K562 (cell line): ENCODE data around the gene PNISR. TPM values are rescaled to one million over a fixed set of nuclear protein-coding genes. Genes with fewer than 3 reads are reported as not detected.

Experiments
- ARID2 ChIP-seq: fragments of 450-650 bp; IDR thresholded peaks from 2 replicates; pipeline ENCODE4 v1.6.1; 2017; ENCODE audit warnings: antibody characterized with exemption, mild to moderate bottlenecking
- BACH1 ChIP-seq: fragments of 200-800 bp; sonication (Bioruptor generic); IDR thresholded peaks from 2 replicates; pipeline ENCODE4 v1.6.1; 2016; ENCODE audit warnings: missing genetic modification characterization, missing compliant biosample characterization
- CBFB ChIP-seq: sonication (generic); formaldehyde crosslinking; IDR thresholded peaks from 2 replicates; pipeline ENCODE4 v1.4.0; 2020; ENCODE audit warnings: mild to moderate bottlenecking, missing genetic modification reagents
- ETV1 ChIP-seq: fragments of 450-650 bp; conservative IDR thresholded peaks from 2 replicates; pipeline ENCODE4 v1.6.1; 2016; ENCODE audit warnings: missing genetic modification characterization, control low read depth, low read depth, missing compliant biosample characterization
- HOMEZ ChIP-seq: fragments of 250-450 bp; sonication (Bioruptor Pico); IDR thresholded peaks from 2 replicates; pipeline ENCODE4 v1.4.0; 2020; ENCODE audit warnings: mild to moderate bottlenecking, moderate library complexity
- KLF16 ChIP-seq: IDR thresholded peaks from 2 replicates; pipeline ENCODE4 v1.6.1; 2016; ENCODE audit warnings: antibody characterized with exemption
- NCOA6 ChIP-seq: fragments of 450-650 bp; IDR thresholded peaks from 2 replicates; pipeline ENCODE4 v1.6.1; 2017; ENCODE audit warnings: mild to moderate bottlenecking
- PHB2 ChIP-seq: fragments of 450-650 bp; IDR thresholded peaks from 2 replicates; pipeline ENCODE4 v1.6.1; 2017; ENCODE audit warnings: low read depth
- REST ChIP-seq, 2 experiments: fragments of 450-650 bp; formaldehyde crosslinking in 1 of 2; IDR thresholded peaks; 2 replicates each; pipeline versions ENCODE4 v1.4.0 to v1.6.1; 2014 to 2020; ENCODE audit warnings: mild to moderate bottlenecking in 2 of 2, borderline replicate concordance in 1 of 2, low read depth in 1 of 2
- SFPQ ChIP-seq: fragments of 200-400 bp; formaldehyde crosslinking; IDR thresholded peaks from 2 replicates; pipeline ENCODE4 v1.6.1; 2017; ENCODE audit warnings: mild to moderate bottlenecking, low read depth, low read length, moderate library complexity
- SNAPC5 ChIP-seq: fragments of 250-450 bp; sonication (Bioruptor Pico); IDR thresholded peaks from 2 replicates; pipeline ENCODE4 v1.8.0; 2021; ENCODE audit warnings: moderate library complexity, mild to moderate bottlenecking, inconsistent platforms
- ZNF780A ChIP-seq: fragments of 250-450 bp; sonication (Bioruptor Pico); IDR thresholded peaks from 2 replicates; pipeline ENCODE4 v1.5.0; 2021; ENCODE audit warnings: mild to moderate bottlenecking
- polyA plus RNA-seq, 8 experiments: library from polyadenylated mRNA; depleted of rRNA in 4 of 8; stranded (reverse) in 5 of 8; unstranded in 3 of 8; fragments of >200 nt; fragmentation: Nextera tagmentation in 2 of 8; fragmentation: Illumina TruSeq in 1 of 8; extraction: Ambion mirVana in 2 of 8; extraction: Trizol in 1 of 8; gene quantifications; 2 replicates each; pipeline versions ENCODE4 v1.2.1 to v1.2.3, GENCODE V29; 2011 to 2014; ENCODE audit warnings: inconsistent platforms in 1 of 8, missing spikeins in 1 of 8
- total RNA-seq, 7 experiments: library from RNA; depleted of rRNA in 6 of 7; stranded (reverse); fragments of >200 nt in 6 of 7; fragmentation: Illumina TruSeq in 2 of 7; extraction: Trizol in 2 of 7; gene quantifications; 2 replicates each; pipeline versions ENCODE4 v1.2.1 to v1.2.3, GENCODE V29; 2011 to 2021; ENCODE audit warnings: low replicate concordance in 1 of 7

Gene PNISR
- total and polyA plus RNA-seq, 9 of the 15 experiments (the other 6 are each of a cell fraction or from before 2014, with no cell fraction given) = 97.4 to 206 (median 131) TPM

GRCh38 chr6:99393698-99394531 is 31.2 kb downstream of the PNISR start, which contains the start of gene COQ3 (continued):
- TF ChIP-seq REST (IDR thresholded peaks at IDR 0.05; ENCODE audit: borderline replicate concordance) (no peak), REST (CRISPR knock-in tag; IDR thresholded peaks at IDR 0.05; ENCODE audit: low read depth) (peak; percentile 53; the same call in 1 of the 2 replicates), HOMEZ (CRISPR knock-in tag) (no peak), ARID2 (no peak), ETV1 (tag) (peak; percentile 99), PHB2 (no peak), ZNF780A (CRISPR knock-in tag) (no peak), SFPQ (no peak), CBFB (no peak), BACH1 (tag) (no peak), SNAPC5 (no peak), NCOA6 (no peak), KLF16 (no peak)
